Measurements from ENCODE around the gene NEK3.

- TF ChIP-seq CTCF (IDR thresholded peaks at IDR 0.05) (no peak), POLR2A (IDR thresholded peaks at IDR 0.05) (no peak)
Measured at GRCh38 chr13:52169839-52170238, 10.4 kb upstream of the NEK3 start.
